ENCODE measurements around the gene EHD4.
A peak's percentile ranks its signal among the peaks of the same experiment; 100 is the strongest.

EHD4 gene

DNA sequence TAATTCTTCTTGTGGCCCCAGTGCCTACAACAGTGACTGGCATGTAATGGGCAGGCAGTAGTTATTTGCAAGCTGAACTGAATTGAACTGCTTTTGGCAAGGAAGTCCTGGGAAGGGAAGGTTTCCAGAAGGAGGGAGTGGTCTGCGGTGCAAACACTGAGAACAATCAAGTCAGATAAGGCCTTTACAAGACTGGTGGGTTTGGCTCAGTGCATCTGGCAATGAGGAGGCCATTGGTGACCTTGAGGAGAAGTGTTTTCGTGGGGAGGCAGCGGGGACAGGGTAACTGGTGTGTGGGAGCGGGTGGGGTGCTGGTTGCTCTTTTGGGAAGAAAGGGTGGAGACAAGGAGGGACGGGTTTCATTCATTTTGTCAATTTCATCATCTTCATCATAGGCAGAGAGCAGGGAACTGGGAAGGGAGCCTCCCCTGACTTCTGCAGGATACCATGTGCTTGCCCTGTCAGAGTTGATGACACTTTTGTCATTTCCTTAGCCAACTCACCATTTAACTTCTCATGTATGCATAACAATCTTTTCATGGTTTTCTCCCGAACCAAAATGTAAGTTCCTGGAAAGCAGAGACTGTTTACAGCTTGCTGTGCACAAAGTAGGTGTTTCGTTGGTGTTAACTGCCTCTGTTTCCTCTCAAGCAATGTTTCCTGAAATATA, 8.4 kb upstream of the EHD4 start:
- DNase-seq (ENCODE audit: low read depth in 2 of 2) = no peak

DNA sequence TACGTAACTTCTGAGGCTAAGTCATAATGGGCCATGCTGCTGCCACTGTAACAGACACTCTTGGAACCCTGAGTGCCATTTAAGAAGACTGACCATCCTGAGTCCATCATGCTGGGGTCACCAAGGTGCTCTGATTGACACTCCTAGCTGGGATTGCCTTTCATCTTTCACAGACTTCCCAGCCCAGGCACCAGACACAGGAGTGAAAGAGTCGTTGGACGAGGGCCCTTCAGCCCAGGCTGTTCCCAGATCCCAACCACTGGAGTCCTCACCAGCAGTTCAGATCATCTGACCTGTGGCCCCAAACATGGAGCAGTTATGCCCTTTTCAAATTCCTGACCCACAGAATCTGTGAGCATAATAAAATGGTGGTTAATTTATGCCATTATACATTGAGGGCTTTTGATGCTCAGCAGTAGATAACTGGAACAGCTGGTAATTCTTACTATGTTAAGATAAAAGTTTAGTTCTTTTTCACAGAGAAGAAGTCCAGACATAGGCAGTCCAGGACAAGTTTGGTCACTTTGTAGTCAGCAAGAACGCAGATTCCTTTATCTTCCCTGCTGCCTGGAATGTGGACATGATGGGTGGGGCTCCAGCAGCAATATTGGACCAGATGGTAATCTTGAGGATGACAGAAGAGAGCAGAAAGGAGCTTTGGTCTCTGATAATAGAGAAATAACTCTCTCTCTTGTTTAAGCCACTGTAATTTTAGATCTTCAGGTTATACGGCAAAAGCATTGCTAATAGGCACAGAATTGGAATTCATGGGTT, 7.3 kb upstream of the EHD4 start:
- no peak for DNase-seq (ENCODE audit: low read depth in 2 of 2)

DNA sequence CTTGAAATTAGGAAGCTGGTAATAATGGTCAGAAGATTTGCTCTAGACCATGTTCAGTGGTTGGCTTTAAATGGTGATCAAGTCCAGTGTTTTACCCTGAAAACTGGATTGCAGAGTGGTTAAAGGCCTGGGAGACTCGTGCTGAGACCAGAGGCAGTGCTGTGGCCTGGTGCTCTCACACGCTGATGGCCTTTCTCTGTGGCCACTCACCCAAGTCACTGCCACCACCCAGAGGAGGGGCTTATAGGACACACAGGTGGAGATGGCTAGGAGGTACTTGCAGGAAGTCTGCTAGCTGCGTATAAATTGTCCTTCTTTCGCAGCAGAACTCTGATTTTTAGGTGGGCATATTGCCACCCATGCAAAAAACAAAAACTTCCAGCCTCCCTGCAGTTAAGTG, 6.2 kb upstream of the EHD4 start:
- no peak for DNase-seq (ENCODE audit: low read depth in 2 of 2)

DNA sequence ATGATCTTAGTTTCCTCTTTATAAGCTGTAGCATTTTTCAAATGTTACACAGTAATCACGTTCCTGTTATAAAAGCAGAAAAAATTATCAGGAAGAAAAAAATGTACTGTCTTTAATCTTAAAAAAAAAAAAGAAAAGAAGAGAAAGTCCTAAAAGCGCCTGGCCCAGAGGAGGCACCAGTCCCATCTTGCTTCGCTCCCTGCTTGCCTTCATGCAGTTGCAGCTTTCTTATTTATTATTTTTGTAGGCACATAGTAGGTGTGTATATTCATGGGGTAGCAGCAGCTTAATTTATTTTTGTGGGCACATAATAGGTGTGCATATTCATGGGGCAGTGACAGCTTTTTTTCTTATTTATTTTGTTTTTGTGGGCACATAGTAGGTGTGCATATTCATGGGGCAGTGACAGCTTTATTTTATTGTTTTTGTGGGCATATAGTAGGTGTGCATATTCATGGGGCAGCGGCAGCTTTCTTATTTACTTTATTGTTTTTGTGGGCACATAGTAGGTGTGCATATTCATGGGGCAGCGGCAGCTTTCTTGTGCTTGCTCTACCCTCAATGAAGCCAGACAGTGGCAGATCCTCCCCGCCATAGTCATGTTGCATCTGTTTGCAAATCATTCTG, 5.5 kb upstream of the EHD4 start:
- no peak for DNase-seq (ENCODE audit: low read depth in 2 of 2)

DNA sequence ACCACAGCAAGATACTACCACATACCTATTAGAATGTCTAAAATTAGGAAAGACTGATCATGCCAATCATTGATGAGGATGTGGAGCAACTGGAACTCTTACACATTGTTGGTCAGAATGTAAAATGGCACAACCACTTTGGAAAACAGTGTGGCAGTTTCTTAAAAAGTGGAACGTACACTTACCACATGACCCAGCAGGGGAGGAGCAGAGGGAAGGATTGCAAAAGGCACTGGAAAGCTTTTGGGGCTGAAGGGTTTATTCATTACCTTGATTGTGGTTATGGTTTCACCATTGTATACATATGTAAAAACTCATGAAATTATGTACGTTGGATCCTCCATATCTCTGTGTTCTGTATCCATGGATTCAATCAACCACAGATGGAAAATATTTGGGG, 3.3 kb upstream of the EHD4 start:
- no peak for DNase-seq (ENCODE audit: low read depth in 2 of 2)

DNA sequence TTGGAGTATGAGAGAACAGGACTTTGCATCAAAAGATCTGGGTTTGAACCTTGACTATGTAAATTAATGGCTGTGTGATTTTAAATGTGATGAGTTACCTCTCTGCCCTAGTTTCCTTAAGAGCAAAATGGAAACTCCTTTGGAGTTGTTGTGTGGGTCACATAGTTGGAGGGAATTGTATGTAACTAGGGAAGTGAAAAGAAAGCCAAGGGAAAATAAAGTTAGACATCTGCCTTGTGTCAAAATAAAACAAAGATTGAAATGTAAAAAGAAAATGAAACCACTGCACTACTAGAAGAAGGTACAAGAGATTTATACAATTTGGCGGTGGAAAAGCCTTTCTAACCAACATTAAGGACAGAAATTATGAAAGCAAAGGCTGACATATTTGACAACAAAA, 1.7 kb upstream of the EHD4 start:
- no peak for DNase-seq (ENCODE audit: low read depth in 2 of 2)

DNA sequence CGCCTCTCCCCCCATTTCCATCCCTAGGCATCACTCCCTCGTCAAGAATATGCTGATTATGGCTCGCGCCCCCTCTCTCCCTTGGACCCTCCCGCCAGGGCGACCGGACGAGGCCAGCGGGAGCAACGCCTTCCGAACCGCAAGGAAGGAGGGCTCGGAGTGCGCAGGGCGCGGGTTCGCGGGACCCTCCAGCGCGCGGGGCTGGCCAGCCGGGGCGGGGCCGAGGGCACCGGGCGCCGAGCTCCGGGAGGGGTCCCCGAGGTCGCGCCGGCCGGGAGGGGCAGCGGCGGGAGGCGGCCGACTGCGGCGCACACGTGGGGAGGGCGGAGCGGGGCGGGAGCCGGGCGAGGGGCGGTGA, 483 bp downstream of the EHD4 start:
- DNase-seq (ENCODE audit: low read depth in 2 of 2) = no peak

DNA sequence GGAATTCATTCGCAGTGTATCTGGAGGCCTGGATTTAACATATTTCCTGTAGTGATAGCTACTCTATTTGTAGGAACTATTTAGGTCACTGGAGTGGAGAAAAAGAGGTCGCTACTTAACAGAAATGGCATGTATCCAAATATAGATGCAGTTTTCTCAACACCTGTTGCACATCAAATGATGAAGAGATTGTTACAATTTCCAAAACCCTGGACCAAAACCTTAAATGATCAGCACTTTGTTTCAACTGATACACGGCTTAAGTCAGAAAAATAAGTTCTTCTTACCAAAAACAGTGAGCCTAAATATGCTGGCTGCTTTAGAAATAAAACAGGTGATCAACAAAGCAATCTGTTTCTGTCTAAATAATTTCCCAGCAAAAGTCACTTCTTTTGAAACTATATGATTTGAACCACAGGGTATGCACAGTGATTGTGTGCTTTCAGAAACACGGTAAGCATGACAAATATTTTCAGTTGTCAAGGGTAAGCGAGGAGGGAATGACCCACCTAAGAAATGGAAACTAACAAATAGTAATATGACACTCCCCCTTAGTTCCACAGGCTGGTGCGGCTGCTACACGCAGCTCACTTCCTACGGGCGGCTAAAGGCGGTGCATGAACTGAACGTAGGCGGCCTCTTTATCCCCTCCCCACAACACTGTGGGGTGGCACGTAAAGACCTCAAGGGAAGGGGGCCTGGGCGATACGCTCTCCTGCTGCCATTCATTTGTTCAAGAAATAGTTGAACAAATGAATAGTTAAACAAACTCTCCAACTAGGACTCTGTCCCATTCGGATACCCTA, 1.1 kb downstream of the EHD4 start:
- no peak for DNase-seq (ENCODE audit: low read depth in 2 of 2)

DNA sequence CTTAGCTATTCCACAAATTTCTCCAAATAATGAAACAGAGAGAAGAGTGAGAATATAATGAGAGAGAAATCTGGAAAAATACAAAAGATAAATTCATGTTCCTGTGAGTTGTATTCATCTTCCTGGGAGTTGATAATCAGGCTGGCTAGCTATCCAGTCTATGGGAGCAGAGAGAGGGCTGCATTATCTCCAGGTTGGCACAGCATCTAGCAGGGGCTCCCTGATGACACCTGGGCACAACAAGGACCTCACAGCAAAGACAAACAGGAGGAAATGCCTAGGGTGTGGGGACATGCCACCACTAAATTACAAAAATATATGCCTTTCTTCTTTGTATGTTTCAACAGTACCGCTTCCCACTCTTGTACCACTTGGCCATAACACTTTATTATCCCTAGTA, 1.9 kb downstream of the EHD4 start:
- DNase-seq (ENCODE audit: low read depth in 2 of 2) = no peak

DNA sequence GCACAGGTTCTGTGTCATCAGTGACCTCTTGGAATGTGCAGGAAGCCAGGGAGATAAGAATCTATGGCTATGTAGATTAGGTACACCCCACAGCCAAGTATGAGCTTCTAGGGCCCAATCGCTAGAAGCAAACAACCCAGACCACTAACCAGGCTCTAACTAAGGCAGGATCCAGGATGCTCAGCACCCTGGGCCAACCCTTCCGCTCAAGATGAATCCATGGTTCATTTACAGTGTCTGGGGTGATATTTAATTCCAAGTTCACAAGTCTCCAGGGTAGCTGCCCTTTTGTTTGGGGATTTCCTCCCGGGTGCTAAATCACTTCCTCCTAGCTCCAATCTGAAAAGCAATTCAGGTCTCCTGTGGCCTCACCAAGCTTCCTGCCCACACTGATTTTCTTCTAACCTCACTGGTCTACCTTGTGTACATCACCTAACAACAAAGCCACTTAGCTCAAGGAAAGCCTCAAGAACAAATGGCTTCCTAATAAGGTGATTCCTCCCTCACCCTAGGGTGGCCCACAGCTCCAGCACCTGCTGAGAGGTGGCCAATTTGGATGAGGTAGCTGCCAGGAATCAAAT, 2.4 kb downstream of the EHD4 start:
- DNase-seq (ENCODE audit: low read depth in 2 of 2) = no peak

DNA sequence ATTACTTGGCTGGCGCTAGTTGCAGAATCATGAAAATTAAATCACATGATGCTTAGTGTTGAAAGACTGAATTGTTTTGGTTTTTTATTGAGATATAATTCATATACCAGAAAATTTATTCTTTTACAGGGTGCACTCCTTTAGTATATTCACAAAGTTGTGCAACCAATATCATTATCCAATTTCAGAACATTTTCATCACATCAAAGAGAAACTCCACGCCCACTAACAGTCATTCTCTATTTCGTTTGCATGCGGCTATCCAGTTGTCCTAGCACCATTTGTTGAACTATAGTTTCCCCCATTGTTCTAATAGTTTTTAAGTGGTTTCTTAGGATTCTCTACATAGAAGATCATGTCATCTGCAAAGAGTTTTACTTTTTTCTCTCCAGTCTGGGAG, 3.7 kb downstream of the EHD4 start:
- no peak for DNase-seq (ENCODE audit: low read depth in 2 of 2)

DNA sequence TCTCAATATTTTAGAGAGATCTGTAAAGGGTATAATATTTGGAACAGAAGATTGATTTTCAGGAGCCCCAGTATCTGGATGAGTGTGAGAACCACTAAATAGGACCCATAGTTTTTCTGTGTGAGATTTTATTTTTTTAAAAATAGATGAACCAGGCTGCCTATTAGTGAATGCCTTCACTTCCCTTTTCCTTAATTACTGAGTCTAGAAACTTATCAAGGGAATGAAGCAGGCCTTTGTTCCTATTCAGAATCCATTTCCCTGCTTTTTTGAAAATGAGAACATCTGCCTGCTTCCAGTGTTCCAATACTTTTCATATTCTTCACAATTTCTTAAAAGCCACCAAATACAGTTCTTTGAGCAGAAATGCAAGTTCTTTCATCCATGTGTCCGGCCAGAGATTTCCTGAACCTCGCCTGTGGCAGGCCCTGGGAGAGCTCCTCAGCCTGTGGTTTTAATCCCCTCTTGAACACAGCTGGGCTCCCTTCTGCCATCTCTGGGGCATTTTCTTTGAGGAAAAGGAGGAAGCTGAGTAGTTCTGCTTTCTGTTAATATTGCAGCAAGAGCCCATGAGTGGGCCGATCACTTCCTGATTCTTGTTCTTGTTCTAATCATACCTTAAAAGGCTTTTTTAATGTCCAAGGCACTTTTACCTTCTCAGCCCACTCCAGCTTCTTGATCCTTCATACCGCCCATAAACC, 4.7 kb downstream of the EHD4 start:
- DNase-seq (ENCODE audit: low read depth in 2 of 2) = peak; percentile 11 to 19

DNA sequence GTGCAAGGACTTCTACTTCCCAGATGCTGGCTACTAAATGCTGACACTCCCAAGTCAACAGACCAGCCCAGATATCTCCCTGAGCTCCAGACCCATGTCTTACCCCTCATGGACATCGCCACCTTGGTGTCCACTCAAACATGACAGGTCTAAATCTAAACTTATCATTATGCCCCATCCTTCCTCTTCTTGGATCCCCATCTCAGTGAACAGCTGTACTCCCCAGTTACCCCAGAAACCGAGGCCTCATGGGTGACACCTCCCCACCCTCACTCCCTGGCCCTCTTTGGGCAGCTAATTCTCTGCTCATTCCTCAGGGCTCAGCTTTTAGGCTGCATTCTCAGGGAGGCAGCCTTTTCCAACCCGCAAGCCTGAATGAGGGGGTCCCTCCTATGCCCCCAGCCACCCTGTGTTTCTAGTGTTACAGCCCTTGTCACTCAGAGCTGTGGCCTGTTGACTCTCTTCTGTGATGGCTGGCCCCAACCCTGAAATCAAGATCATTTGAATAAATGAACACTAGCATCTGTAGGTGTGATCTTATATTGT, 5.4 kb downstream of the EHD4 start:
- DNase-seq (ENCODE audit: low read depth in 2 of 2) = no peak

DNA sequence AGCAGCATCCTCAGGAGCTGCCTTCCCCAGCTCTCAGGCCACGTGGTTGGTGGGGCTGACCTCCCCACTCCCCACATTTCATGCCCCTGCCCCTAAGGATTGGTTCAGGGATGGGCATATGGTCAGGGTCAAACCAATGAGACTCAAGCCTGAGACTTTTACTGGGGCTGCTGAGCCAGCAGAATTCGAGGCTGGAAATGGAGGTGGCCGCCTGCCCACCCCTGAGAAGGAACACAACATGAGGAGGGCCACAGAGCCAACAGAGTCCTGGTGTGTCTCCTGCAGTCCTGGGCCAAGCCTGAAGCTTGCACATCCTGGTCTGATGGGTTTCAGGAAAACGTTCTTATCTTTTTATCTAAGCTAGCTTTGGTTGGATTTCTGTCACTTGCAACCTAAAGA, 5.9 kb downstream of the EHD4 start:
- DNase-seq (ENCODE audit: low read depth in 2 of 2) = no peak

DNA sequence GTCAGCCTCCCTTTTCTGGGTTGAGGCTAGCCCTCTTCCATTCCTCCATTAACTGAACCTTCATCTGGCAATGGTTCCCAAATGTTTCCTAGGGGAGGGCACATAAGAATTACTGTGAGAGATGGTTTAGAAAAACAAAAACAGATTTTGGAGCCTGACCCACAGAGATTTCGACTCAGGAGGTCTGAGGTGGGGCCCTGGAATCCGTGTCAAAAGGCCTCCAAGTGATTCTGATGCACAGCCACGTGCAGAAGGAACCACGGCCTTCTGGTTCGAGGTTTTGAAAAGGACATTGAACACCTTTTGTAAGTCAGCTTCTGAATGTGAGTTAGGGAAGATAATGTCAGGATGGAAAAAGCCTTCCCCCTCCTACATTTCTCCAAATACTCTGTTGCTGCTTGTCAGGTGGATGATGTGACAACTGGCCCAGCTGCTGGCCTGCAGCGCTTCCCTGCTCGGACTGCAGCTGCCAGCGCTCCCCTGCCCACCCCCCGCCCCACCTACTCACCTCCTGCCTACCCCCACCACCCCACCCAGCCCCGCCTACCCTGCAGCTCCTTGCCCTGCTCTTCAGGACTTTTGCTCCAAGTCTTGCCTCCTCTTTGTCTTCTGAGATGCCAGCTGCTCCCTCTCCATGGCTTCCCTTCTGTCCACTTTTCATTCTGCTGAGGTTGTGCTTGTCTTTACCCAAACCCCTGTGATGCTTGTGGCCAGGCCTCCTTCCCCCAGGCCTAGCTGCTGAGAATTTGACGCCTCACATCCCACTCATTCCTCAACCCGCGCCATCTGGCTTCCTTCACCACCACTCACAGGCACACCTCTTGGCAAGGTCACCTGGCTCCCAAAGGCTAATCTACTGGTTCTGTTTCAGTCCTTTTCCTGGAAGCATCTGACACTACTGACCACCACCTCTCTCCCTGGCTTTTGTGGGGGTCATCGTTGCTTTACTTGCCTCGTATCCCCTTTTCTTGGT, 6.6 kb downstream of the EHD4 start:
- no peak for DNase-seq (ENCODE audit: low read depth in 2 of 2)

DNA sequence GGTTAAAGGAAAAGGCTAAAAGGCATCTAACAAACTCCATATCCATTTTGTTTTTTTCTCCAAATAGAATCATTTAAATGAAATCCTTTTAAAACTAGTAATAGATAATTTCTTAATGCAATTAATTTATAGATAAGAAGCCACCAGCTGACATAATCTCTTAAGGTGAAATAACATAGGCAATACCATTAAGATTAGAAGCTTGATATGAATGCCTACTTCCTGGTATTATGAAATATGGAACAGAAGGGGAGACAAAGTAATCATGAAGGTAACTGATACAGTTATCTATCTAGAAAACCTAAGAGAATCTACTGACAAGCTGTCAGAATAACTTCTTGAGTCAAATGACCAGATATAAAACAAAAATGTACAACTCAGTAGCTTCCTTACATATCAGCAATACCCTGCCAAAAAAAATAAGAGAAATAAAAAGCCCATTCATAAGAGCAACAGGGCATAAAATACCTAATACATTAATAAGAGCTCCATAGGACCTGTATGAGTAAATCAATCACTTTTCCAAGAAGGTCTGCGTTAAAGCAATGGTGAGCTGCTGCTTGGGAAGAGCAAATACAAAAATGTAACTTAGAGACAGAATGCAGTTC, 10.7 kb downstream of the EHD4 start:
- no peak for DNase-seq (ENCODE audit: low read depth in 2 of 2)

DNA sequence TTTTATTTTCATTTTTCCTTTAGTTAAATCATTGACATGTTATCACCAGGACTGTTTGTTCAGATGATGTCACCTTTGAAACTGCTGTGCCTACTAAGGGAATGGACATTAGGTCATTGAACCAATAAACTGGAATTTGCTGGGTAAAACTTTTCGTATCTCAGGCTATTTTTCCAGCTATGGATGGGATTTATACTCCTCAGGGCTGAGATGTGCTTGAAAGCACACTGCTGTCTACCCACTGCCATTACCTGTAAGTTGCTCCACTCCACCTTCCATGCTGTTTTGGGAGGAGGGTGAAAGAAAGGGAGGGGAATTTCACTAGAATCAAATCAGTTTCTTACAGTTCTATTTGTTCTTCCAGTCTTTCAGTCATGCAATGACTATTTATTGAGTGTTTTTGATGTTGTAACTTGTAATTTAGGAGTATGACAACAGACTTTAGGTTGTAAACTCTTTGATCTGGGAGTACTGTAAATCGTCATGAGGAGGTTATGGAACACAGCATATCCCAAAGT, 11.3 kb downstream of the EHD4 start:
- DNase-seq (ENCODE audit: low read depth in 2 of 2) = no peak

DNA sequence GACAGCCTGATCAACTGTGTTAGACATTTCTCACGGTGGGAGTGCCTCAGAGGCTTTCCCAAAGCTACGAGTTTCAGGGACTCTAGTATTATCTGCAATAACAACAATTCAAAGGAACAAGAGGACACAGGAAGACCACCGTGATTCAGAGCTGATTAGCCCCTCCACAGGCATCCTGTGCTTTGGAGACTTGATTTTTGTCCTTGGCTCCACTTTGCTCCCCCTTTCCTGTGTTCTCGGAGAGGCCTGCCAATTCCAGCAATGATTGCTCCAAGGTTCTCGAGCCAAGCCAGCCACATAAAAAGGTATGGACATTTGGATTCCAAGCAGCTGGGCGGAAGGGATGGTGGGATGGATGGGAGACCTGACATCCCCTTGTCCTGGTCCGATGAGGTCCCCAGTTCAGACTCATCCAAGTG, 14.3 kb downstream of the EHD4 start:
- DNase-seq (ENCODE audit: low read depth in 2 of 2) = no peak
